ENCODE measurements around the gene DLX2.

The DLX2 gene

GRCh38 chr2:172092716-172093415, 9.8 kb downstream of the DLX2 start:
- no peak for DNase-seq

GRCh38 chr2:172091761-172092566, 10.7 kb downstream of the DLX2 start:
- no peak for DNase-seq

GRCh38 chr2:172091000-172091641, 11.6 kb downstream of the DLX2 start:
- no peak for DNase-seq

- no peak for DNase-seq
Measured at GRCh38 chr2:172090044-172090961, 12.4 kb downstream of the DLX2 start.

- DNase-seq = no peak
Measured at GRCh38 chr2:172089633-172090032, 13.1 kb downstream of the DLX2 start.

GRCh38 chr2:172089005-172089504, 13.6 kb downstream of the DLX2 start:
- DNase-seq = no peak

- no peak for DNase-seq
Measured at GRCh38 chr2:172088245-172089004, 14.3 kb downstream of the DLX2 start.

GRCh38 chr2:172087780-172088244, 14.9 kb downstream of the DLX2 start:
- DNase-seq = no peak

- DNase-seq = no peak
Measured at GRCh38 chr2:172087207-172087779, 15.4 kb downstream of the DLX2 start.

GRCh38 chr2:172086241-172087206, 16.2 kb downstream of the DLX2 start:
- DNase-seq = peak; percentile 43

GRCh38 chr2:172085460-172086159, 17.1 kb downstream of the DLX2 start, which contains the start of gene DLX1:
Gene DLX1, plus strand, starts transcription at chr2:172085507. Its CDS starts 171 bp downstream, at chr2:172085678.
- peak; percentile 55 for DNase-seq

- DNase-seq = peak; percentile 90
Measured at GRCh38 chr2:172084645-172085459, 17.8 kb downstream of the DLX2 start.

GRCh38 chr2:172084395-172084644, 18.4 kb downstream of the DLX2 start:
- DNase-seq = no peak

- DNase-seq = peak; percentile 30
Measured at GRCh38 chr2:172083628-172084394, 18.9 kb downstream of the DLX2 start.

- DNase-seq = peak; percentile 28
Measured at GRCh38 chr2:172082944-172083627, 19.6 kb downstream of the DLX2 start.

GRCh38 chr2:172082105-172082943, 20.4 kb downstream of the DLX2 start:
- DNase-seq = no peak
